Activated CD4-positive, alpha-beta T cell treated with anti-CD3 and anti-CD28 coated beads, Interleukin-10, Interleukin-2, amounts not matched to agents 100 ng/mL and 50 ng/mL, durations not matched to agents 16 hours and 8 hours (primary cell): Measurements from ENCODE around the gene RER1.
"Not testable (repeated sequence)": the region's sequence is repeated elsewhere in the genome, so short reads cannot be mapped to it uniquely, and the experiment has no call there.

Experiments
- DNase-seq: peaks from one replicate; pipeline ENCODE4 v3.0.0-alpha.2; 2020

The RER1 gene

GRCh38 chr1:2429780-2430591, 38.3 kb downstream of the RER1 start:
- no peak for DNase-seq

GRCh38 chr1:2430592-2430973, 38.9 kb downstream of the RER1 start:
- DNase-seq: no peak

- DNase-seq: no peak
Measured at GRCh38 chr1:2431103-2431502, 39.5 kb downstream of the RER1 start.

- DNase-seq: no peak
Measured at GRCh38 chr1:2431518-2431917, 39.9 kb downstream of the RER1 start.

GRCh38 chr1:2432441-2432844, 40.8 kb downstream of the RER1 start:
- DNase-seq: no peak

- no peak for DNase-seq
Measured at GRCh38 chr1:2433196-2433595, 41.6 kb downstream of the RER1 start.

- DNase-seq: no peak
Measured at GRCh38 chr1:2433936-2434655, 42.5 kb downstream of the RER1 start.

- DNase-seq: no peak
Measured at GRCh38 chr1:2435091-2435490, 43.5 kb downstream of the RER1 start.

- DNase-seq: no peak
Measured at GRCh38 chr1:2435746-2436355, 44.2 kb downstream of the RER1 start.

- no peak for DNase-seq
Measured at GRCh38 chr1:2436876-2437275, 45.2 kb downstream of the RER1 start.

- DNase-seq: no peak
Measured at GRCh38 chr1:2437617-2438016, 46.0 kb downstream of the RER1 start.

- no peak for DNase-seq
Measured at GRCh38 chr1:2438038-2438437, 46.4 kb downstream of the RER1 start.

GRCh38 chr1:2438641-2439040, 47.0 kb downstream of the RER1 start:
- DNase-seq: no peak

- no peak for DNase-seq
Measured at GRCh38 chr1:2439369-2439768, 47.7 kb downstream of the RER1 start.

- DNase-seq: not testable (repeated sequence)
Measured at GRCh38 chr1:2440346-2440745, 48.7 kb downstream of the RER1 start.

GRCh38 chr1:2441746-2442145, 50.1 kb downstream of the RER1 start:
- DNase-seq: no peak

- no peak for DNase-seq
Measured at GRCh38 chr1:2442661-2443060, 51.0 kb downstream of the RER1 start.

- peak; percentile 20 for DNase-seq
Measured at GRCh38 chr1:2443277-2444137, 51.9 kb downstream of the RER1 start.

GRCh38 chr1:2444138-2444591, 52.5 kb downstream of the RER1 start:
- no peak for DNase-seq

- no peak for DNase-seq
Measured at GRCh38 chr1:2445162-2445822, 53.7 kb downstream of the RER1 start.

- no peak for DNase-seq
Measured at GRCh38 chr1:2445823-2446215, 54.2 kb downstream of the RER1 start.

- DNase-seq: no peak
Measured at GRCh38 chr1:2446394-2446793, 54.8 kb downstream of the RER1 start.
